HepG2 (cell line): ENCODE measurements around the gene TAGLN2. TPM values are rescaled to one million over a fixed set of nuclear protein-coding genes. Genes with fewer than 3 reads are reported as not detected.

Experiments
- ELF3 ChIP-seq: IDR thresholded peaks from 2 replicates; pipeline ENCODE4 v1.6.1; 2016; ENCODE audit warnings: missing genetic modification reagents, missing compliant biosample characterization
- GATAD1 ChIP-seq: IDR thresholded peaks from 2 replicates; pipeline ENCODE4 v1.6.1; 2016; ENCODE audit warnings: missing genetic modification reagents, missing compliant biosample characterization
- HIVEP1 ChIP-seq: sonication (generic); formaldehyde crosslinking; IDR thresholded peaks from 2 replicates; pipeline ENCODE4 v1.4.0; 2020; ENCODE audit warnings: mild to moderate bottlenecking, missing genetic modification reagents
- JUN ChIP-seq: sonication (generic); formaldehyde crosslinking; IDR thresholded peaks from 2 replicates; pipeline ENCODE4 v1.4.0; 2020; ENCODE audit warnings: mild to moderate bottlenecking, missing genetic modification reagents
- JUND ChIP-seq: sonication (generic); formaldehyde crosslinking; IDR thresholded peaks from 2 replicates; pipeline ENCODE4 v1.8.0; 2022; ENCODE audit warnings: mild to moderate bottlenecking, missing genetic modification reagents
- KAT2B ChIP-seq: fragments of 150-350 bp; IDR thresholded peaks from 2 replicates; pipeline ENCODE4 v1.6.1; 2014; ENCODE audit warnings: low read depth, low read length, borderline replicate concordance
- KDM5B ChIP-seq: sonication (generic); formaldehyde crosslinking; IDR thresholded peaks from 2 replicates; pipeline ENCODE4 v1.4.0; 2020; ENCODE audit warnings: missing genetic modification reagents, mild to moderate bottlenecking, borderline replicate concordance
- NRL ChIP-seq: sonication (generic); formaldehyde crosslinking; IDR thresholded peaks from 2 replicates; pipeline ENCODE4 v1.5.0; 2020; ENCODE audit warnings: missing genetic modification reagents, mild to moderate bottlenecking, moderate library complexity, borderline replicate concordance
- RARA ChIP-seq: IDR thresholded peaks from 2 replicates; pipeline ENCODE4 v1.6.1; 2016; ENCODE audit warnings: missing genetic modification reagents, missing compliant biosample characterization
- RBFOX2 ChIP-seq: fragments of 200-400 bp; formaldehyde crosslinking; IDR thresholded peaks from 2 replicates; pipeline ENCODE4 v1.6.1; 2017; ENCODE audit warnings: low read depth, mild to moderate bottlenecking, low read length
- SAP130 ChIP-seq: IDR thresholded peaks from 2 replicates; pipeline ENCODE4 v1.6.1; 2016; ENCODE audit warnings: low read depth
- SMAD1 ChIP-seq: sonication (generic); formaldehyde crosslinking; IDR thresholded peaks from 2 replicates; pipeline ENCODE4 v1.4.0; 2020; ENCODE audit warnings: missing genetic modification reagents, low read depth, mild to moderate bottlenecking, borderline replicate concordance
- ZBTB7A ChIP-seq: sonication (generic); formaldehyde crosslinking; IDR thresholded peaks from 2 replicates; pipeline ENCODE4 v1.8.0; 2022; ENCODE audit warnings: mild to moderate bottlenecking, missing genetic modification reagents
- polyA plus RNA-seq, 8 experiments: library from polyadenylated mRNA; depleted of rRNA in 3 of 8; stranded (reverse) in 7 of 8; unstranded in 1 of 8; fragments of >200 nt; fragmentation: Illumina TruSeq in 4 of 8; extraction: Trizol in 4 of 8; gene quantifications; 2 replicates each; pipeline versions ENCODE4 v1.2.1 to v1.2.3, GENCODE V29; 2011 to 2016; ENCODE audit warnings: low read depth in 4 of 8, missing spikeins in 1 of 8, mixed read lengths in 1 of 8; ENCODE audit not compliant: insufficient read depth in 1 of 8
- total RNA-seq, 5 experiments: library from RNA; depleted of rRNA; stranded (reverse); fragments of >200 nt; fragmentation: Illumina TruSeq; extraction: Trizol; gene quantifications; 2 replicates each; pipeline ENCODE4 v1.2.3, GENCODE V29; 2016; ENCODE audit warnings: low read depth in 1 of 5
- TF ChIP-seq, protein P1 (sequence below): sonication (generic); formaldehyde crosslinking; IDR thresholded peaks from 2 replicates; pipeline ENCODE4 v1.4.0; 2020; ENCODE audit warnings: missing genetic modification reagents, borderline replicate concordance
- TF ChIP-seq, protein P2 (sequence below): sonication (generic); formaldehyde crosslinking; IDR thresholded peaks from 2 replicates; pipeline ENCODE4 v1.8.1; 2023; ENCODE audit warnings: mild to moderate bottlenecking, missing genetic modification reagents
- TF ChIP-seq, protein P3 (sequence below): sonication (generic); formaldehyde crosslinking; IDR thresholded peaks from 2 replicates; pipeline ENCODE4 v1.8.1; 2023; ENCODE audit warnings: mild to moderate bottlenecking, missing genetic modification reagents, borderline replicate concordance
- TF ChIP-seq, protein P4 (sequence below): sonication (generic); formaldehyde crosslinking; conservative IDR thresholded peaks from 2 replicates; pipeline ENCODE4 v1.8.0; 2022; ENCODE audit warnings: missing genetic modification reagents
- TF ChIP-seq, protein P5 (sequence below): sonication (generic); formaldehyde crosslinking; IDR thresholded peaks from 2 replicates; pipeline ENCODE4 v1.4.0; 2020; ENCODE audit warnings: missing genetic modification reagents
- TF ChIP-seq, protein P6 (sequence below): sonication (generic); formaldehyde crosslinking; IDR thresholded peaks from 2 replicates; pipeline ENCODE4 v1.4.0; 2020; ENCODE audit warnings: missing genetic modification reagents

TAGLN2 gene
- total and polyA plus RNA-seq, 2 of the 13 experiments (the other 11 are each of a cell fraction or from before 2014, with no cell fraction given): 6.7 to 17.2 TPM

DNA sequence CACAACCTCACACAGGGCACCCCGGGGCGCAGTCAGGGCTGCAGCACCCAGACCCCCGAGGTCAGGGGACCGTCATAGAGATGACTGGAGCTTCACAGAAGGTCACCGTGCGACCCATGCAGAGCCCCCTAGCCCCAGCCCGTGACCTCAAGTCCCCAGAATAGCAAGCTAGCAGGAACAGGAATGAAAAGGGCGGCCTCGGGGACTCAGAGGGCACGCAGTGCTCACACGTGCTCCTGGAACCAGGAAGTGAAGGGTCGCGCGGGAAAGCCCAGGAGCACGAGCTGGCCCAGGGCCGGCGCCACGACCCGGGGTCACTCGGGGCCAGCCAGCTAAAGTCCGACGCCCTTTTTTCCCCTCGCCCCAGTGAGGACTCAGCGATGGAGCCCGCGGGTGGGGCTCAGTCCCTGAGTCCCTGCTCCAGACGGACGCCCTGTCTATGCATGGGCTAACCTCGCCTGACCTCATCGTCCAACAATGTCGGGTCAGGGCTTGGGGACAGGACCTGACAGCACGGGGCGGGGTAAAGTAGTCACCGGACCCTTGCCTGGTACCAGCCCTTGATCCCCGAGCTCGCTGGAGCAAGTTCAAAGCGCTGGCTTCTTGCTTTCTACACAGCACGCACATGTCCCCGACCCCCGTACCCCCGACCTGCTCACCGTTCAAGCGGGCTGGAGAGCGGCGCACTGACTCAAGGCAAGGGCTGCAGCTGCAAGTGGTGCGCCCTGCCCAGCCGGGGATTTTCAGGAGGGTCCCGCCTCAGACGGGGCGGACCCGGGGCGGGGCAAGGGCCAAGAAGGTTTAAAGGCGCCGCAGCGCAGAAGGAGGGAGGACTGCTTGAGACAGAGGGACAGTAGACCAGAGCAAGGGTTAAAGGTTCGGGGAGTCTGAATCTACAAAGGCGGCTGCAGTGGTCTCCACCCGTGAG lies at the start of gene TAGLN2 (continued):
- TF ChIP-seq, protein P1, sequence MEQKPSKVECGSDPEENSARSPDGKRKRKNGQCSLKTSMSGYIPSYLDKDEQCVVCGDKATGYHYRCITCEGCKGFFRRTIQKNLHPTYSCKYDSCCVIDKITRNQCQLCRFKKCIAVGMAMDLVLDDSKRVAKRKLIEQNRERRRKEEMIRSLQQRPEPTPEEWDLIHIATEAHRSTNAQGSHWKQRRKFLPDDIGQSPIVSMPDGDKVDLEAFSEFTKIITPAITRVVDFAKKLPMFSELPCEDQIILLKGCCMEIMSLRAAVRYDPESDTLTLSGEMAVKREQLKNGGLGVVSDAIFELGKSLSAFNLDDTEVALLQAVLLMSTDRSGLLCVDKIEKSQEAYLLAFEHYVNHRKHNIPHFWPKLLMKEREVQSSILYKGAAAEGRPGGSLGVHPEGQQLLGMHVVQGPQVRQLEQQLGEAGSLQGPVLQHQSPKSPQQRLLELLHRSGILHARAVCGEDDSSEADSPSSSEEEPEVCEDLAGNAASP: peak; percentile 84; the same call in 1 of the 2 replicates
- TF ChIP-seq, protein P2, sequence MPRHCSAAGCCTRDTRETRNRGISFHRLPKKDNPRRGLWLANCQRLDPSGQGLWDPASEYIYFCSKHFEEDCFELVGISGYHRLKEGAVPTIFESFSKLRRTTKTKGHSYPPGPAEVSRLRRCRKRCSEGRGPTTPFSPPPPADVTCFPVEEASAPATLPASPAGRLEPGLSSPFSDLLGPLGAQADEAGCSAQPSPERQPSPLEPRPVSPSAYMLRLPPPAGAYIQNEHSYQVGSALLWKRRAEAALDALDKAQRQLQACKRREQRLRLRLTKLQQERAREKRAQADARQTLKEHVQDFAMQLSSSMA (CRISPR knock-in tag): peak; percentile 42; the same call in 1 of the 2 replicates
- TF ChIP-seq NRL (CRISPR knock-in tag) (0 out of 2 replicates have a peak, but pooled peaks have one; percentile 45), KAT2B (no peak), SMAD1 (peak; percentile 27; the same call in 1 of the 2 replicates), RBFOX2 (peak; percentile 43; the same call in 1 of the 2 replicates), KDM5B (no peak), JUND (CRISPR knock-in tag) (peak; percentile 71; the same call in 1 of the 2 replicates), JUN (CRISPR knock-in tag) (peak; percentile 68), ZBTB7A (CRISPR knock-in tag) (0 out of 2 replicates have a peak, but pooled peaks have one; percentile 22), GATAD1 (CRISPR knock-in tag) (0 out of 2 replicates have a peak, but pooled peaks have one; percentile 26), SAP130 (peak; percentile 40; the same call in 1 of the 2 replicates), HIVEP1 (0 out of 2 replicates have a peak, but pooled peaks have one; percentile 27), RARA (CRISPR knock-in tag) (peak; percentile 74), ELF3 (CRISPR knock-in tag) (peak; percentile 69; the same call in 1 of the 2 replicates)
- TF ChIP-seq, protein P3, sequence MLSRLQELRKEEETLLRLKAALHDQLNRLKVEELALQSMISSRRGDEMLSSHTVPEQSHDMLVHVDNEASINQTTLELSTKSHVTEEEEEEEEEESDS: no peak
- TF ChIP-seq, protein P4, sequence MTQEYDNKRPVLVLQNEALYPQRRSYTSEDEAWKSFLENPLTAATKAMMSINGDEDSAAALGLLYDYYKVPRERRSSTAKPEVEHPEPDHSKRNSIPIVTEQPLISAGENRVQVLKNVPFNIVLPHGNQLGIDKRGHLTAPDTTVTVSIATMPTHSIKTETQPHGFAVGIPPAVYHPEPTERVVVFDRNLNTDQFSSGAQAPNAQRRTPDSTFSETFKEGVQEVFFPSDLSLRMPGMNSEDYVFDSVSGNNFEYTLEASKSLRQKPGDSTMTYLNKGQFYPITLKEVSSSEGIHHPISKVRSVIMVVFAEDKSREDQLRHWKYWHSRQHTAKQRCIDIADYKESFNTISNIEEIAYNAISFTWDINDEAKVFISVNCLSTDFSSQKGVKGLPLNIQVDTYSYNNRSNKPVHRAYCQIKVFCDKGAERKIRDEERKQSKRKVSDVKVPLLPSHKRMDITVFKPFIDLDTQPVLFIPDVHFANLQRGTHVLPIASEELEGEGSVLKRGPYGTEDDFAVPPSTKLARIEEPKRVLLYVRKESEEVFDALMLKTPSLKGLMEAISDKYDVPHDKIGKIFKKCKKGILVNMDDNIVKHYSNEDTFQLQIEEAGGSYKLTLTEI (CRISPR knock-in tag): no peak
- TF ChIP-seq, protein P5, sequence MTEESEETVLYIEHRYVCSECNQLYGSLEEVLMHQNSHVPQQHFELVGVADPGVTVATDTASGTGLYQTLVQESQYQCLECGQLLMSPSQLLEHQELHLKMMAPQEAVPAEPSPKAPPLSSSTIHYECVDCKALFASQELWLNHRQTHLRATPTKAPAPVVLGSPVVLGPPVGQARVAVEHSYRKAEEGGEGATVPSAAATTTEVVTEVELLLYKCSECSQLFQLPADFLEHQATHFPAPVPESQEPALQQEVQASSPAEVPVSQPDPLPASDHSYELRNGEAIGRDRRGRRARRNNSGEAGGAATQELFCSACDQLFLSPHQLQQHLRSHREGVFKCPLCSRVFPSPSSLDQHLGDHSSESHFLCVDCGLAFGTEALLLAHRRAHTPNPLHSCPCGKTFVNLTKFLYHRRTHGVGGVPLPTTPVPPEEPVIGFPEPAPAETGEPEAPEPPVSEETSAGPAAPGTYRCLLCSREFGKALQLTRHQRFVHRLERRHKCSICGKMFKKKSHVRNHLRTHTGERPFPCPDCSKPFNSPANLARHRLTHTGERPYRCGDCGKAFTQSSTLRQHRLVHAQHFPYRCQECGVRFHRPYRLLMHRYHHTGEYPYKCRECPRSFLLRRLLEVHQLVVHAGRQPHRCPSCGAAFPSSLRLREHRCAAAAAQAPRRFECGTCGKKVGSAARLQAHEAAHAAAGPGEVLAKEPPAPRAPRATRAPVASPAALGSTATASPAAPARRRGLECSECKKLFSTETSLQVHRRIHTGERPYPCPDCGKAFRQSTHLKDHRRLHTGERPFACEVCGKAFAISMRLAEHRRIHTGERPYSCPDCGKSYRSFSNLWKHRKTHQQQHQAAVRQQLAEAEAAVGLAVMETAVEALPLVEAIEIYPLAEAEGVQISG: peak; percentile 26; the same call in 1 of the 2 replicates
- TF ChIP-seq, protein P6, sequence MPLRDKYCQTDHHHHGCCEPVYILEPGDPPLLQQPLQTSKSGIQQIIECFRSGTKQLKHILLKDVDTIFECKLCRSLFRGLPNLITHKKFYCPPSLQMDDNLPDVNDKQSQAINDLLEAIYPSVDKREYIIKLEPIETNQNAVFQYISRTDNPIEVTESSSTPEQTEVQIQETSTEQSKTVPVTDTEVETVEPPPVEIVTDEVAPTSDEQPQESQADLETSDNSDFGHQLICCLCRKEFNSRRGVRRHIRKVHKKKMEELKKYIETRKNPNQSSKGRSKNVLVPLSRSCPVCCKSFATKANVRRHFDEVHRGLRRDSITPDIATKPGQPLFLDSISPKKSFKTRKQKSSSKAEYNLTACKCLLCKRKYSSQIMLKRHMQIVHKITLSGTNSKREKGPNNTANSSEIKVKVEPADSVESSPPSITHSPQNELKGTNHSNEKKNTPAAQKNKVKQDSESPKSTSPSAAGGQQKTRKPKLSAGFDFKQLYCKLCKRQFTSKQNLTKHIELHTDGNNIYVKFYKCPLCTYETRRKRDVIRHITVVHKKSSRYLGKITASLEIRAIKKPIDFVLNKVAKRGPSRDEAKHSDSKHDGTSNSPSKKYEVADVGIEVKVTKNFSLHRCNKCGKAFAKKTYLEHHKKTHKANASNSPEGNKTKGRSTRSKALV (CRISPR knock-in tag): no peak
